Neural progenitor cell (in vitro differentiated cells): ENCODE results near the gene PPP1R16B.

Experiments
- EZH2 ChIP-seq: fragments of 200-600 bp; sonication (generic); IDR thresholded peaks from 2 replicates; pipeline ENCODE4 v1.6.1; 2017; ENCODE audit warnings: antibody characterized with exemption, mild to moderate bottlenecking, moderate library complexity
- EZH2phosphoT487 ChIP-seq: fragments of 200-600 bp; sonication (generic); IDR thresholded peaks from 2 replicates; pipeline ENCODE4 v1.6.1; 2017; ENCODE audit warnings: antibody characterized with exemption
- TF ChIP-seq, protein P1 (sequence below): fragments of 200-600 bp; sonication (generic); IDR thresholded peaks from 2 replicates; pipeline ENCODE4 v1.5.1; 2017; ENCODE audit warnings: antibody characterized with exemption, mild to moderate bottlenecking

DNA sequence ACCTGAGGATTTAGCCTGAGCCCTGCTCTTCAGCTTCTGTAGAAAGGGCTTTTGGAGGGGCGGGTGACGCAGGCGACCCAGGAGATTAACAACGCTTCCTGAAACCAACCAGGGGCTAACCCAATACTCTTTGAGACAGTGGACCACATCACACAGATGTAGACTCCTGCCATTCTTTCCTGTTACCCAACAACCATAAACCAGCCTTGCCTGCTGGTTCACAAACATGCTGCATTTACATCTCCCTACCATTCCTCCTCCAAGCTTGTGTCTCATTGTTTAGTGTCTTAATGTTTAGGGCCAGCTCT lies 28.3 kb downstream of the PPP1R16B start:
- TF ChIP-seq EZH2 (no peak), EZH2phosphoT487 (no peak)
- TF ChIP-seq, protein P1, sequence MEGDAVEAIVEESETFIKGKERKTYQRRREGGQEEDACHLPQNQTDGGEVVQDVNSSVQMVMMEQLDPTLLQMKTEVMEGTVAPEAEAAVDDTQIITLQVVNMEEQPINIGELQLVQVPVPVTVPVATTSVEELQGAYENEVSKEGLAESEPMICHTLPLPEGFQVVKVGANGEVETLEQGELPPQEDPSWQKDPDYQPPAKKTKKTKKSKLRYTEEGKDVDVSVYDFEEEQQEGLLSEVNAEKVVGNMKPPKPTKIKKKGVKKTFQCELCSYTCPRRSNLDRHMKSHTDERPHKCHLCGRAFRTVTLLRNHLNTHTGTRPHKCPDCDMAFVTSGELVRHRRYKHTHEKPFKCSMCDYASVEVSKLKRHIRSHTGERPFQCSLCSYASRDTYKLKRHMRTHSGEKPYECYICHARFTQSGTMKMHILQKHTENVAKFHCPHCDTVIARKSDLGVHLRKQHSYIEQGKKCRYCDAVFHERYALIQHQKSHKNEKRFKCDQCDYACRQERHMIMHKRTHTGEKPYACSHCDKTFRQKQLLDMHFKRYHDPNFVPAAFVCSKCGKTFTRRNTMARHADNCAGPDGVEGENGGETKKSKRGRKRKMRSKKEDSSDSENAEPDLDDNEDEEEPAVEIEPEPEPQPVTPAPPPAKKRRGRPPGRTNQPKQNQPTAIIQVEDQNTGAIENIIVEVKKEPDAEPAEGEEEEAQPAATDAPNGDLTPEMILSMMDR = no peak
